ENCODE data around the gene LETM1. TPM values are rescaled to one million over a fixed set of nuclear protein-coding genes. Genes with fewer than 3 reads are reported as not detected.
A peak's percentile ranks its signal among the peaks of the same experiment; 100 is the strongest.

Gene LETM1
- total RNA-seq, 1 donor, result 91.5 TPM

DNA sequence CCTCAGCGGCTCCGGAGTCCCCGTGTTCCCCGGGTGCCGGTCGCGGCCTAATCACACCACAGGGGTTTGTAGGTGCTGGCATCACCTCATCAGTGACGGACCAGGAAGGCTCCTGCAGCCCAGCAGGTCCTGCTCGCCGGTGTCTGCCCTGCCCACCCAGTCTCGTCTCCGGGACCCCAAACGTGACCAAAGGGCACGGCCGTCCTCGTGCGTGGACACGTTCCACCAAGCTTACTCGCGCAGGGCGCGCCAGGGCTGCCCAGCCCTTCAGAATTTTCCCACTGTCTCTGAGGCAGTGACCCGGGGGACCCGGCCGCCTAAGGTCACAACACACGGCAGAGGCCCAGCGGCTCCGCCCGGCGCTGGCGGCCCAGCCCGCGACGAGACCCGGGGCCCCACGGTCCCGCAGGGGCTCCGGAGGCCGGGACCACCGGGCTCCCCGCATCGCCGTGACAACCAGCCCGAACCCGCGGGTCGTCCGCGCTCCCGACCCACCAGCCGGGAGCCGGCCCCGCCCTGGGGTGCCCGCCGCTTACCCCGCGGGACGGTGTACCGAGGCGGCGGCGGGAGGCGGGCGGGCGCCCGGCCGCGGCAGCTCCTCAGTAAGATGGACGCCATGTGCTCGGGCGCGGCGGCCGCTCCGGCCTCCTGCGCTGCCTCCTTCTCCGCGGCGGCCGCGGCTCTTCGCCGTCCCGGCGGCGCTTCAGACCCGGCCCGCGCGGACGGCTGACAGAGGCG, 454 bp downstream of the LETM1 start:
- no peak for DNase-seq (ENCODE audit: low read depth)
- H3K4me3 ChIP-seq (ENCODE audit: low read depth, low read length), result peak overlapping the region; percentile 85

DNA sequence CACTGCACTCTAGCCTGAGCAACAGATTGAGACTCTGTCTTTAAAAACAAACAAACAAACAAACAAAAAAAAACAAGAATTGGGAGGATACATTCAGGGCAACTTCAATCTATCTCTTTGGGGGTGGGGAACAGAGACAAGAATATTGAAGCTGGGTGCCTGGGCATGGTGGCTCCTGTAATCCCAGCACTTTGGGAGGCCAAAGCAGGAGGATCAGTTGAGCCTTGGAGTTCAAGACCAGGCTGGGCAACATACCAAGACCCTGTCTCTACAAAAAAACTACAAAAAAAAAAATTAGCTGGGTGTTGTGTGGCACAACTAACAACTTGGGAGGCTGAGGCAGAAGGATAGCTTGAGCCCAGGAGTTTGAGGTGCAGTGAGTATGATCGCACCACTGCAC, 1.2 kb downstream of the LETM1 start:
- peak overlapping the region; percentile 85 for H3K4me3 ChIP-seq (ENCODE audit: low read depth, low read length)
- no peak for DNase-seq (ENCODE audit: low read depth)
- TF ChIP-seq, protein P1, sequence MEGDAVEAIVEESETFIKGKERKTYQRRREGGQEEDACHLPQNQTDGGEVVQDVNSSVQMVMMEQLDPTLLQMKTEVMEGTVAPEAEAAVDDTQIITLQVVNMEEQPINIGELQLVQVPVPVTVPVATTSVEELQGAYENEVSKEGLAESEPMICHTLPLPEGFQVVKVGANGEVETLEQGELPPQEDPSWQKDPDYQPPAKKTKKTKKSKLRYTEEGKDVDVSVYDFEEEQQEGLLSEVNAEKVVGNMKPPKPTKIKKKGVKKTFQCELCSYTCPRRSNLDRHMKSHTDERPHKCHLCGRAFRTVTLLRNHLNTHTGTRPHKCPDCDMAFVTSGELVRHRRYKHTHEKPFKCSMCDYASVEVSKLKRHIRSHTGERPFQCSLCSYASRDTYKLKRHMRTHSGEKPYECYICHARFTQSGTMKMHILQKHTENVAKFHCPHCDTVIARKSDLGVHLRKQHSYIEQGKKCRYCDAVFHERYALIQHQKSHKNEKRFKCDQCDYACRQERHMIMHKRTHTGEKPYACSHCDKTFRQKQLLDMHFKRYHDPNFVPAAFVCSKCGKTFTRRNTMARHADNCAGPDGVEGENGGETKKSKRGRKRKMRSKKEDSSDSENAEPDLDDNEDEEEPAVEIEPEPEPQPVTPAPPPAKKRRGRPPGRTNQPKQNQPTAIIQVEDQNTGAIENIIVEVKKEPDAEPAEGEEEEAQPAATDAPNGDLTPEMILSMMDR (IDR thresholded peaks at IDR 0.05; ENCODE audit: insufficient read depth, low read depth, low read length), result no peak

More for the DNA sequence above, 454 bp downstream of the LETM1 start:
- TF ChIP-seq, protein P1 (IDR thresholded peaks at IDR 0.05; ENCODE audit: insufficient read depth, low read depth, low read length), result no peak

DNA sequence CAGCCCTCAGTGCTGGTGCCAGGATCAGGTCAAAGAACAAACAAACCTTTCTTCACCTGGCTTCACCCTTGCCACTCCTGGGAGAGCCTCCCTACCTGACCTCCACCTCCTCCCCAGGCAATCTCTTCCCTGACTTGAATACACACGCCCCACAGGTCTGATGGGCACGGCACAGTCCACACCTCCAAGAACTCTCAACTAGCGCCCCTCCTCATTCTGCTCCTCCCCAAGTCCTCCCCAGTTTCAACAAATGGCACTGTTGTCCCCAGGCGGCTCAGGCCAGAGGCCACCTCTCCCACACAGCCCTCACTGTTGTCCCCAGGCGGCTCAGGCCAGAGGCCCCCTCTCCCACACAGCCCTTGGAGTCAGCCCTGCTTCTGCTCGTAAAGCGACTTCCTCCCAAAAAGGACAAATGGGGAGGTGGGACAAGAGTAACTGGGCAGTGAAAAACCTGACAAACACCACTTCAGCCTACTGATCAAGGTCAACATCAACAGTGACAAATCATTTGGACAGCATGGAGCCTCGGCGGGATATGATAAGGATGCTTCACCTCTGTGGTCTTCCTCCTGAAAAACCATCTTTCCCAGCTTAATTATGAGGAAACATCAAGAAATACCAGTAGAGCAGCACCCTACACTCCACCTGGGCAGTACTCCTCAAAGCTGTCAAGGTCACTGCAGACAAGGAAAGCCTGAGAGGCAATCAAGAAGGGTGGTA, 2.9 kb downstream of the LETM1 start:
- no peak overlapping the region for H3K4me3 ChIP-seq (ENCODE audit: low read depth, low read length)
- no peak for DNase-seq (ENCODE audit: low read depth)
- TF ChIP-seq, protein P1 (IDR thresholded peaks at IDR 0.05; ENCODE audit: insufficient read depth, low read depth, low read length), result no peak

DNA sequence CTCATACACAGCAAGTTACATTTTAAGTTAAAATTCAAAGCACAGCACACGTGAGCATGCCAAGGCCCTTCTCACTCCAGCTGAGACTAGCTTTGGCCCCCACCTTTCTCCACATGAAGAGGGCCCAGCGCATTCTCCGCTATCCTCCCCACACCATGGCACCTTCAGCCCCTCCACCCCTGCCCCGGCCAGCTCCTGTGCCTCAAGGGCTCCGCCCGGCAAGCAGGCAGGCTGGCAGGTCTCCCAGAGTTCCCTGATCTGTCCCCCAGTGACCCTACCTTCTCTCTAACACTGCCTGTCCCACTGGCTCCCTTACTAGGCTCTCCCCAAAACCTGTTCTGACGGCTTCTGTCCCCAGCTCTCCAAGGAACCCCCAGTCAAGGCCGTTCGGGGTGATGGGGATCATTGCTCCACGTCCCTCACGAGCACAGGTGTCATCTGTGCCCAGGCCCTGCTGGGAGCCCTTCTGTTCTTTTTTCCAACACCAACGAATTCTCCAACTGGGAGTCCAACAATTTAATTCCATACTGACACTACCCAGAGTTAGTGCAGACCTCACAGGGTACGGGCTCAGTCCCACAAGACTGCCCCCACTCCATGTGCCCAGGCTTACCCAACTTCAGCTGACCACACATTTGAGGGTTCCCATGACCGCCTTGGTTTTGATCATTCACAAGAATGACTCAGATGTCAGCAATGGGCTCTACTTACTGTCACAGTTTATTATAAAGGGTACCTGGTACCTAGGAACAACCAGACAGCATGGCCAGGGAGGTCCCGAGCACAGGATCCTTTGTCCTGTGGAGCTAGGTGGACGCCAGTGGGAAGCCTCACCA, 4.2 kb downstream of the LETM1 start:
- no peak overlapping the region for H3K4me3 ChIP-seq (ENCODE audit: low read depth, low read length)
- TF ChIP-seq, protein P1 (IDR thresholded peaks at IDR 0.05; ENCODE audit: insufficient read depth, low read depth, low read length), result no peak
- DNase-seq (ENCODE audit: low read depth), result no peak

DNA sequence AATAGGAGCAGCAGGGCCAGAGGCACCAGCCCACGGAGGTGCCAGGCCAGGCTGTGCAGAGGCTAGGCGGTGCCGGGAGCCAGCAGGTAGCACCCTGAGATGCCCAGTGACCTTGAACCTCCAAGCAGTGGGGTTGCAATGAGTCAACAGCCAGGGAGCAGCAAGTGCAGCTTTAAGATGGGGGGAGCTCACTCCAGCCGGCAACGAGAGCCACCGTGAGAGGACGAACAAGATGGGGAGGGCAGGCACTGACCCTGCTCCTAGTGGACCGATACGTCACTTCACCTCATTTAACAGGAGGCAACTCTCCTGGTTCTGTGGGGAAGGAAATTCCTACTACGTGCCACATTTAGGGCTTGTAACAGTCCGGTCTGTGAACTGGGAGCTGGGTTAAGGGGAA, 4.8 kb downstream of the LETM1 start:
- DNase-seq (ENCODE audit: low read depth), result no peak
- TF ChIP-seq, protein P1 (IDR thresholded peaks at IDR 0.05; ENCODE audit: insufficient read depth, low read depth, low read length), result no peak
- H3K4me3 ChIP-seq (ENCODE audit: low read depth, low read length), result no peak overlapping the region

DNA sequence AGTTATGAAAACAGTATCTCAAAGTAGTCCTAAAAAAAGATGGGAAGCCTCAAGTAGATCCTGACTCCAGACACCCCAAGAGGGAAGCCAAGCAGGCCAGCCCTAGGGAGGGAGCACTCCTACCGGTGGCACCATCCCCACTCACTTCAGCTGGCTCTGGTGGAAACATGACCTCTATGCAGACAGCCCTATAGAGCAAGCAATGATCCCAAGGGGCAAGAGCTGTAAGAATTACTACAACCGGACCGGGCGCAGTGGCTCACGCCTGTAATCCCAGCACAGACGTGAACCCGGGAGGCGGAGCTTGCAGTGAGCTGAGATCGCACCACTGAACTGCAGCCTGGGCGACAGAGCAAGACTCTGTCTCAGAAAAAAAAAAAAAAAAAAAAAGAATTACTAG, 5.7 kb downstream of the LETM1 start:
- H3K4me3 ChIP-seq (ENCODE audit: low read depth, low read length), result no peak overlapping the region
- TF ChIP-seq, protein P1 (IDR thresholded peaks at IDR 0.05; ENCODE audit: insufficient read depth, low read depth, low read length), result no peak
- DNase-seq (ENCODE audit: low read depth), result peak; percentile 37
